Skeletal muscle satellite cell (primary cell): ENCODE measurements around the gene TMOD1. TPM values are rescaled to one million over a fixed set of nuclear protein-coding genes. Genes with fewer than 3 reads are reported as not detected.
A peak's percentile ranks its signal among the peaks of the same experiment; 100 is the strongest.
"Not testable (repeated sequence)": the region's sequence is repeated elsewhere in the genome, so short reads cannot be mapped to it uniquely, and the experiment has no call there.

Experiments used
- H3K27me3 ChIP-seq: 2 replicates; pipeline ENCODE4 v1.7.0; 2013; ENCODE audit warnings: low read length; ENCODE audit not compliant: control insufficient read depth, insufficient read depth
- H3K36me3 ChIP-seq: 2 replicates; pipeline ENCODE4 v1.7.0; 2013; ENCODE audit warnings: mild to moderate bottlenecking, control low read depth, low read length; ENCODE audit not compliant: insufficient read depth
- H3K4me1 ChIP-seq: 2 replicates; pipeline ENCODE4 v1.7.0; 2013; ENCODE audit warnings: low read length; ENCODE audit not compliant: control insufficient read depth, insufficient read depth
- H3K4me2 ChIP-seq: 2 replicates; pipeline ENCODE4 v1.7.0; 2013; ENCODE audit warnings: mild to moderate bottlenecking, low read length
- H3K4me3 ChIP-seq: 2 replicates; pipeline ENCODE4 v1.7.0; 2013; ENCODE audit warnings: low read length
- H3K9ac ChIP-seq: 2 replicates; pipeline ENCODE4 v1.7.0; 2013; ENCODE audit warnings: mild to moderate bottlenecking, low read depth, low read length, moderate library complexity
- H3K9me3 ChIP-seq: replicated peaks from 2 replicates; pipeline ENCODE4 v1.7.0; 2013; ENCODE audit warnings: mild to moderate bottlenecking, control low read depth, low read length
- total RNA-seq: library from RNA; depleted of rRNA; stranded (reverse); fragments of >200 nt; gene quantifications from 2 replicates; pipeline ENCODE4 v1.2.3, GENCODE V29; 2012; rRNA removed

TMOD1 gene
- 0.22 TPM in 1 of 2 replicates, not detected in the other for total RNA-seq

DNA sequence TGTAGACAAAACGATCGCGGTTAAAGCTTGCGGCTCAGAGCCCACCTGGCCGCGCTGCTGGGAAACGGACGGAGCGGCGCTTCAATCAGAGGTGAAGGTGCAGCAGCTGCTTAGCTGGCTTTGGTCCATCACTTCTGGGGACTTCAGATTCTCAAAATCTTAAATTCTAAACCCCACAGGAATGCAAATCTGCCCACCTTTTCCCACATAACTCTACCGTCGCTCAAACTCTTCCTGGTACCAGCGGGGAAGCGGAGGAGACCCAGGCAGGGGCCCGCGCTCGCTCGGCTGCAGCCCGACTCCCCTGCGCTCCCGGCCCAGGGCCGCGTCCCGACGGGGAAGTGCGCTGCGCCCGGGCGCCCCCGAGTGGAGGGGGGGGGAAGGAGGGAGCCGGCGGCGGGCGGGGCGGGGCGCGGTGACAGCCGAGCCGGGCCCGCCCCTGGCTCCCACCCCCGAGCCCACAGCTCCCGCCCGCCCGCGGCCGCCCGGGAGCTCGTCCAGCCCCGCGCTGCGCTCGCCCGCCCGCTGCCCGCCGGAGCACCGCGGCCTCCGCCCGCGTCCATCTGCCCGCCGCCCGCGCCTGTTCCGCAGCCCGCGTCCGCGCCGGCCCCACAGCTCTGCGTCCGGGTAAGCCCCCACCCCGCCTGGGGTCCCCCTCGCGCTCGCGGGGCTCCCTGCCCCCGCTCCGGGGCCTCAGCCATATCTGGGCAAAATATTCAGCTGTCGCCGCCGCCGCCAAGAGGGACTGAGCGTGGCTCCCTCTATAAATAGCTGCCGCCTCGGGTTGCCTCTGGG is at the start of gene TMOD1:
Gene TMOD1, plus strand, starts transcription at position 490 of the 795 bp plus-strand sequence. CDS start 22,523 bp downstream, outside the sequence.
- peaks cover 66% of the 10 kb centered on the region for H3K27me3 ChIP-seq
- peak within 1 kb of the TSS; percentile 85 for H3K4me2 ChIP-seq
- no peaks in the 10 kb centered on the region for H3K9me3 ChIP-seq
- no peaks in the 10 kb centered on the region for H3K36me3 ChIP-seq
- H3K4me3 ChIP-seq: peak within 1 kb of the TSS; percentile 66
- peaks cover 8% of the 10 kb centered on the region for H3K4me1 ChIP-seq
- no peak within 1 kb of the TSS for H3K9ac ChIP-seq

DNA sequence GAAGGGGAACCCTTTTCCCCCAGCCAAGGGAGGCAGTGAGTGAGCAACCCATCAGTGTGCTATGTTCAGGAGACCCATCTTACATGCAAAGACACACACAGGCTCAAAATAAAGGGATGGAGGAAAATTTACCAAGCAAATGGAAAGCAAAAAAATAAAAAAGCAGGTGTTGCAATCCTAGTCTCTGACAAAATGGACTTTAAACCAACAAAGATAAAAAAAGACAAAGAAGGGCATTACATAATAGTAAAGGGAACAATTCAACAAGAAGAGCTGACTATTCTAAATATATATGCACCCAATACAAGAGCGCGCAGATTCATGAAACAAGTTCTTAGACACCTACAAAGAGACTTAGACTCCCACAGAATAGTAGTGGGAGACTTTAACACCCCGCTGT is 47.9 kb upstream of the TMOD1 start:
- not testable (repeated sequence) for H3K4me3 ChIP-seq, H3K4me1 ChIP-seq, H3K36me3 ChIP-seq

DNA sequence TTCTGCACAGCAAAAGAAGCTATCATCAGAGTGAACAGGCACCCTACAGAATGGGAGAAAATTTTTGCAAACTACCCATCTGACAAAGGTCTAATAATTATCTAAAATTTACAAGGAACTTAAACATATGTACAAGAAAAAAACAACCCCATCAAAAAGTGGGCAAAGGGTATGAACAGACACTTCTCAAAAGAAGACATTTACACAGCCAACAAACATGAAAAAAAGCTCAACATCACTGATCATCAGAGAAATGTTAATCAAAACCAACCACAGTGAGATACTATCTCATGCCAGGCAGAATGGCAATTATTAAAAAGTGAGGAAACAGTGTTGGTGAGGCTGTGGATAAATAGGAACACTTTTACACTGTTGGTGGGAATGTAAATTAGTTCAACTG is 44.6 kb upstream of the TMOD1 start:
- H3K4me2 ChIP-seq, H3K9me3 ChIP-seq, H3K27me3 ChIP-seq, H3K36me3 ChIP-seq, H3K4me1 ChIP-seq, H3K9ac ChIP-seq, H3K4me3 ChIP-seq: not testable (repeated sequence)

More for the DNA sequence above, 47.9 kb upstream of the TMOD1 start:
- H3K4me2 ChIP-seq, H3K9ac ChIP-seq, H3K27me3 ChIP-seq, H3K9me3 ChIP-seq: not testable (repeated sequence)

DNA sequence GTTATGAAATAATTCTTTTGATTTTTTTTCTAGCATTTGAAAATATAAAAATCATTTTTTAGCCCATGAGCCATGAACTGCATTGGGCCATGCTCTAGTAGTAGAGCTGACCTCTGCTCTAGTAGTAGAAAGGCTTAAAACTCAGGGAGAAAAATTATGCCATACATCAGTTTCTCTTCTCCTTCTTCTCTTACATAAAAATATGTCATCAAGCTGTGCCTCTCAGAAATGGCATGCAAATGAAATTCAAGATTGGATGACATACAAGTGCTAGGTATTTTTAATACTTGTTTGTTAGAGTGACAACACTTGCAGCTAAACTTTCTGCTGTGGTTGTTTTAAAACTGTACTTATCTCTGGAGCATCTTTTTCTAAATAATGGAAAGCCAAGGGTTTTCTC is 42.1 kb upstream of the TMOD1 start:
- H3K9me3 ChIP-seq: no peaks in the 10 kb centered on the region
- H3K4me1 ChIP-seq: no peaks in the 10 kb centered on the region
- H3K27me3 ChIP-seq: no peaks in the 10 kb centered on the region
- no peak overlapping the region for H3K4me3 ChIP-seq
- no peaks in the 10 kb centered on the region for H3K36me3 ChIP-seq
- no peak overlapping the region for H3K4me2 ChIP-seq
- no peak overlapping the region for H3K9ac ChIP-seq

DNA sequence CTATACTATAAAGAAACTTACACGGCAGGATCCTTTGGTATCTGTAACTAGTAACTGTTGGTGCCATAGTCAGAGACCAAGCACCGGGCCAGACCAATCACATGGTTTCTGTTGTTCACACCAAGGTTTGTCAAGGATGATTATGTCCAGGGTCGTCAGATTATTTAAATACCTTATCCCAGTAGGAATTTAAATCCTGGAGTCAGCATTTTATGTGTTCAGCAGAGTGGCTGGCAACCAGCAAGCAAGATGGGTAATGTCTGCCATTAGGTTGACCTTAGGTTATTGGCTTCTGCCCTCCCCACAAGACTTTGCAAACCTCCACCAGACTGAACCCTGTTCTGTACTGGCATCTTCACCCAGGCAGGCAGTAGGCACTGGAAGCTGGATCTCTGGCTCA is 39.3 kb upstream of the TMOD1 start:
- no peaks in the 10 kb centered on the region for H3K4me1 ChIP-seq
- no peaks in the 10 kb centered on the region for H3K27me3 ChIP-seq
- H3K9me3 ChIP-seq: no peaks in the 10 kb centered on the region
- no peak overlapping the region for H3K4me3 ChIP-seq
- H3K36me3 ChIP-seq: no peaks in the 10 kb centered on the region
- H3K9ac ChIP-seq: no peak overlapping the region
- no peak overlapping the region for H3K4me2 ChIP-seq

DNA sequence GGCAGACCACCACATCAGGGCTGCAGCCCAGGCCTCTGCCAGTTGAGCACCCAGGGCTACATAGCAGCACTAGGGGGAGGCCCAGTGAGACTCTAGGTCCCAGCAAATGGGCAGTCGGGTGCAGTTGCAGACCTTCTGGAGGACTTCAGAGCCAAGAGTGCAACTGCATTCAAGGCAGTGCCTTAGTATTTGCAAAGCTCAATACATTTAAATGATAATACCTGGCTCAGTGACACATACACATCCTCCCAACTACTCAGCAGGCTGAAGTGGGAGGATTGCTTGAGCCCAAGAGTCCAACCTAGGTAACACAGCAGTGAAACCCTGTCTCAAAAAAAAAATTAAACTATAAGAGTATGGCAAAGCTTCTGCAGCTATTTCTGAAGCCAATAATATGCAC is 38.6 kb upstream of the TMOD1 start:
- H3K9ac ChIP-seq: no peak overlapping the region
- H3K4me1 ChIP-seq: no peaks in the 10 kb centered on the region
- no peaks in the 10 kb centered on the region for H3K36me3 ChIP-seq
- no peak overlapping the region for H3K4me2 ChIP-seq
- no peaks in the 10 kb centered on the region for H3K27me3 ChIP-seq
- H3K4me3 ChIP-seq: no peak overlapping the region
- no peaks in the 10 kb centered on the region for H3K9me3 ChIP-seq

DNA sequence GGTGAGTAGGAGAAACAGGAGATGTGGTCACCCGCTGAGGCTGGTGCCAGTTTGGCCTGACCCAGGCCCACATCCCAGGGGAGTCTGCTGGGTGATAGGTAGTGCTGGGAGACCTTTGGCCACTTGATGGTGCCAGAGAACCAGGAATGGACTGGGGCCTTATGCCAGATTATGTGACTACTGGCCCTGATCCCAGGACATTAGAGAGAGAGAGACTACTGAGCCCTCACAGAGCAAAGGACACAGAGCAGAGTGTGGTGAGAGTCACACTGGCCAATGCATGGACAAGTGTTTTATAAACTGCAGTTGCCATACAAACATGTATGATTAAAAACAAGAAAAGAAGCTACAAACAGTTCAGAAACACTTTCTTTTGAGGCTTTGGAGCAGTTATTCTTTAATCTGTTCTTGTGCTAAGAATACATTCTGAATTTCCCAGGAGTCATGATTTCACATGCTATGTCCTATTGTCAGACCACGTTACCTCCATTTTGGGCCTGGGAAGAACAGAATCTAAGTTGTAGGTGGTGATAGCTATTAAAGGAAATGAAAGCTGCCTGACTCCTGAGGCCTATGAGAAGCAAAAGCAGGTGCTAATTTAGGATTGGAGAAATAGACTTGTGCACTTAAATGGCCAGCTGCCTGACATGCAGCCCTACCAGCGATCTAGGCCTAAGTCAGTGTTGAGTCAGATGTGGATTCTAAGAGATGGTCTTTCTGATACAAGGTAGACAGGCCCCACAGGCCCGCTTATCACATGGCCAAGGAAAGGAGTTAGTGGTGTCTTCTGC is 32.6 kb upstream of the TMOD1 start:
- no peak overlapping the region for H3K9ac ChIP-seq
- no peak overlapping the region for H3K4me2 ChIP-seq
- no peaks in the 10 kb centered on the region for H3K9me3 ChIP-seq
- H3K27me3 ChIP-seq: no peaks in the 10 kb centered on the region
- H3K4me1 ChIP-seq: no peaks in the 10 kb centered on the region
- no peak overlapping the region for H3K4me3 ChIP-seq
- peaks cover 2% of the 10 kb centered on the region for H3K36me3 ChIP-seq

DNA sequence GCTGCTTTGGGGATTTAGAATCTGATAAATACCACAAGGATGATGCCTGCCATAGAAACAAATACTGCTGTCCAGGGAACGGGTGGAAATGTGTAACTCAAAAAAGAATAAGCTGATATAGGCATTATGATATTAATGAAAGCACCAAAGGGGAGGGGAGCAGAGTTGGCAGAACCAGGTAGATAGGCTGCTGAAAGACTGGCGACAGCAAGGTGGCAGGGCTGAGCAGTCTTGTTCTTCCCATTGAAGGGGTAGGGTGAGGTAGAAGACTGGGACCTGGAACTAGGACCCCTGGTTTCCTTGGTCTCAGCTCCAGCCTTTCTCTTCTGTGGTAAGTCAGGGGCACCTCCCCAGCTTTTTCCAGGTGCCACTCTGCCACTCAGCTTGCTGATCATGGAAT is 31.4 kb upstream of the TMOD1 start:
- Histone ChIP-seq H3K27me3 (no peaks in the 10 kb centered on the region), H3K4me2 (no peak overlapping the region), H3K4me1 (no peaks in the 10 kb centered on the region), H3K36me3 (peaks cover 3% of the 10 kb centered on the region), H3K9ac (no peak overlapping the region), H3K4me3 (no peak overlapping the region), H3K9me3 (no peaks in the 10 kb centered on the region)

DNA sequence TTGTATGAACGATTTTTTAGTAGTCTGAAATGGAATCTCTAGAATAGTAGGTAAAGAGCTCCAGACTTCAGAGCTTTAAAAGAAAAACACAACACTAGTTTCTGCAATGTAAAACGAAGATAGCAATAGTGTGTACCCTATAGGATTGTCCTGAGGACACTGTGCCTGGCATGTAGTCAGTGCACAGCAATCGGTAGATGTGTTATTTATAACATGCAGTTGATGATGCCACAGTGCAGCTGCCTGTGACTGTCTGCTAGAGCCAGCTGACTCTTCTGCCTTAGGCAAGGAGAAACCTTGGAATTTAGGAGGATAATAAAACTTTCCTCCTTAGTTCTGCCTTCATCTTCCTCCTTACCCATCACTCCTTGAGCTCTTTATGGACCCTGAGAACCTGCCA is 27.7 kb upstream of the TMOD1 start:
- Histone ChIP-seq H3K9me3 (no peaks in the 10 kb centered on the region), H3K4me3 (no peak overlapping the region), H3K9ac (no peak overlapping the region), H3K4me1 (no peaks in the 10 kb centered on the region), H3K4me2 (no peak overlapping the region), H3K27me3 (no peaks in the 10 kb centered on the region), H3K36me3 (peaks cover 3% of the 10 kb centered on the region)

DNA sequence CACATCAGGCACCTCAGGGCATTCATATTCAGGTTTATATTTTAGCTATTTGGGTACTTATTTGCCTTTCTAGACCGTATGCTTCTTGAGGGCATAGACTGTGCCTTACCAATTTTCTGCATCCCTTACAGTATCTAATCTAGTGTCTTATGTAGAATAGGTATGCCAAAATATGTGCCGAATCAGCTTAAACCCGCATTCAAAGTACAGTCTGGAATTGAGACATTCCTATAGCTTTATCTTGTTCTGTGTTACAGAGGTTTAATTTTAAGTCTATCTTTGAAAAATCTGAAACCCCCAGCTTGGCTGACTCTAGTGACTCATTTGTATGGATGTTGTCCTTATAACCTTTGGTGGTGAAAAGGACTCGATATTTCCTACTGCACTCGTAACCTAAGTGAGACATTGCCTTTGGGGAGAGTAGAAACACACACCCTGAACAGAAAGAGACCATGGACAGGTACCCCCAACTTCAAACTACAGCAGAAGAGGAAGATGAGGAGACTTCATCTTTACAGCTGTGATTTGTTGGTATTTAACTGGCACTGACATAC is 27.0 kb upstream of the TMOD1 start:
- no peaks in the 10 kb centered on the region for H3K4me1 ChIP-seq
- peaks cover 3% of the 10 kb centered on the region for H3K36me3 ChIP-seq
- no peaks in the 10 kb centered on the region for H3K9me3 ChIP-seq
- no peak overlapping the region for H3K4me2 ChIP-seq
- H3K4me3 ChIP-seq: no peak overlapping the region
- H3K27me3 ChIP-seq: no peaks in the 10 kb centered on the region
- no peak overlapping the region for H3K9ac ChIP-seq

DNA sequence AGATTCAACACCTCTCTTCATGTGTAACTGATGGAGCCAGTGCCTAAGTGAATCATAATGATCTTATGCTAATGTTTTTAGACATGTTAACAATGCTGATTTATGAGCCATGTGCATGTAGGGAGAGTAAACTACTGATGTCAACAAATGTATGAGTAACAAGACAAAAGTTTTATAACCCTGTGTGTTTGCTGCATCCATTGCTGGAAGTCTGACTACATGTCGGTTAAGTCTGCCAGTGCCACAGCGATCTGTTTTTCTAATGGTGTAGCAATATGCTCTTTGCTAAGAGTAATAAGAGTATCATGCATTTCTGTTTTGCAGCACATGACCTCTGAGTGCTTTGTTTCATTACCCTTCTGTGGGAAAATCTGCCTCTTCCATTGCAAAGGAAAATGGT is 26.4 kb upstream of the TMOD1 start:
- H3K9ac ChIP-seq: no peak overlapping the region
- H3K36me3 ChIP-seq: peaks cover 3% of the 10 kb centered on the region

More for the DNA sequence above, 26.4 kb upstream of the TMOD1 start:
- Histone ChIP-seq H3K4me1 (no peaks in the 10 kb centered on the region), H3K4me2 (no peak overlapping the region), H3K27me3 (no peaks in the 10 kb centered on the region), H3K4me3 (no peak overlapping the region), H3K9me3 (no peaks in the 10 kb centered on the region)
